ENCODE data around the gene TC2N. TPM values are rescaled to one million over a fixed set of nuclear protein-coding genes. Genes with fewer than 3 reads are reported as not detected.

TC2N gene
- total RNA-seq, 1 experiment from 2014 or later: 15.9 TPM

DNA sequence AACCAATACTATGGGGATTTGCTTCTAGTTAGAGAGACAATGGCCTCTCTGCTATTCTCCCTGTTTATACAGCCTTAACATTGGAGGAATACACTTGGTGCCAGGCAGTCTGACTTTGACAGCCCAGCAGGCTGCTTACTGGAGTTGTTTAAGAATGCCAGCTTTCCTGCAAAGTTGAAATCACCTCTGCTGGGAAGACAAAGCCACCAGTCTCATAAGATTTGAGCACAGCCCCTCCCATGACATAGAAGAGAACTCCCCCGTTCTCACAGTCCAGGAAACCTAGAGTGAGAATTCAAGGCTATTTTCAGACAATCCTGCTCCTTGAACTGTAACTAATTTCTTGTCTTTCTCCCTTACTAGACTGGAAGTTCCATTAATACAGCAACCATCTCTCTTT is 114.4 kb downstream of the TC2N start (continued):
- TF ChIP-seq, protein P1, sequence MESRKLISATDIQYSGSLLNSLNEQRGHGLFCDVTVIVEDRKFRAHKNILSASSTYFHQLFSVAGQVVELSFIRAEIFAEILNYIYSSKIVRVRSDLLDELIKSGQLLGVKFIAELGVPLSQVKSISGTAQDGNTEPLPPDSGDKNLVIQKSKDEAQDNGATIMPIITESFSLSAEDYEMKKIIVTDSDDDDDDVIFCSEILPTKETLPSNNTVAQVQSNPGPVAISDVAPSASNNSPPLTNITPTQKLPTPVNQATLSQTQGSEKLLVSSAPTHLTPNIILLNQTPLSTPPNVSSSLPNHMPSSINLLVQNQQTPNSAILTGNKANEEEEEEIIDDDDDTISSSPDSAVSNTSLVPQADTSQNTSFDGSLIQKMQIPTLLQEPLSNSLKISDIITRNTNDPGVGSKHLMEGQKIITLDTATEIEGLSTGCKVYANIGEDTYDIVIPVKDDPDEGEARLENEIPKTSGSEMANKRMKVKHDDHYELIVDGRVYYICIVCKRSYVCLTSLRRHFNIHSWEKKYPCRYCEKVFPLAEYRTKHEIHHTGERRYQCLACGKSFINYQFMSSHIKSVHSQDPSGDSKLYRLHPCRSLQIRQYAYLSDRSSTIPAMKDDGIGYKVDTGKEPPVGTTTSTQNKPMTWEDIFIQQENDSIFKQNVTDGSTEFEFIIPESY (IDR thresholded peaks at IDR 0.05; ENCODE audit: extremely low read depth, insufficient replicate concordance, low read length): no peak

DNA sequence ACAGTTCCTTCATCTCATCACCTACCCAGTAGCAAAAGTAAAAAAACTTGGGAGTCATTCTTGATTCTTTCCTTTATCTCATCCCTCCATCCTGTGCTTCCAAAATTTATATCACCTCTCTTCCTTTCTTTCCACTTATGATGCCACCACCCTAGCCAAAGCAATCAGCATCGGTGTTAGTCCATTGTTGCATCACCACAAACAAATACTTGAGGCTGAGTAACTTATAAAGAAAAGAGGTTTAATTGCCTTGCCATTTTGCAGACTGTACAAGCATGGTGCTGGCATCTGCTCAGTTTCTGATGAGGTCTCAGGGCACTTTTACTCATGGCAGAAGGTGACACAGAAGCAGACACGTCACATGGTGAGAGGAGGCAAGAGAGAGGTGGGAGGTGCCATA is 115.6 kb downstream of the TC2N start:
- DNase-seq (ENCODE audit: low read depth, low spot score) (no peak), ATAC-seq (no peak)
- Histone ChIP-seq H3K9ac (ENCODE audit: low read length) (no peak overlapping the region), H3K4me3 (replicated peaks in 1 of 2; ENCODE audit: low read depth in 1 of 2, low read length in 2 of 2) (no peak overlapping the region), H3K4me1 (ENCODE audit: control insufficient read depth in 1 of 2, insufficient read depth in 2 of 2, low read length in 2 of 2) (peaks cover 0 to 30% of the 10 kb centered on the region in 2 experiments; a peak in 3 of 4 replicates), H3K27ac (ENCODE audit: low read depth, low read length) (no peak overlapping the region), H3K27me3 (ENCODE audit: insufficient read depth, low read length) (no peaks in the 10 kb centered on the region), H4K20me1 (ENCODE audit: insufficient read depth) (no peaks in the 10 kb centered on the region), H3K9me3 (ENCODE audit: control insufficient read depth in 1 of 2, insufficient read depth in 1 of 2, low read depth in 1 of 2, low read length in 2 of 2) (no peaks in the 10 kb centered on the region), H3K9me2 (ENCODE audit: insufficient read depth) (no peaks in the 10 kb centered on the region), H3K79me2 (ENCODE audit: insufficient read depth, low read length) (no peaks in the 10 kb centered on the region), H3K4me2 (ENCODE audit: low read length) (no peak overlapping the region), H3K36me3 (ENCODE audit: control insufficient read depth in 1 of 2, insufficient read depth in 2 of 2, low read length in 2 of 2) (no peaks in the 10 kb centered on the region), H2AFZ (ENCODE audit: low read depth, low read length, poor library complexity, severe bottlenecking) (no peak overlapping the region)
- ChIA-PET CTCF (no interaction called here), POLR2A (no interaction called here), RAD21 (ENCODE audit: low non-redundant PET in 1 of 2, low total read pairs in 2 of 2, uncharacterized antibody in 2 of 2, unreplicated experiment in 2 of 2) (no interaction called here)
- no peak for TF ChIP-seq YY1 (IDR thresholded peaks at IDR 0.05; ENCODE audit: extremely low read depth, insufficient replicate concordance, low read depth, low read length)
- no peak for TF ChIP-seq POLR2AphosphoS5 (IDR thresholded peaks at IDR 0.05; ENCODE audit: low read depth, low read length)
- no TSS peak for BruUV-seq (replicated peaks)
- intact Hi-C loops (cut with micrococcal nuclease): no loop called here

DNA sequence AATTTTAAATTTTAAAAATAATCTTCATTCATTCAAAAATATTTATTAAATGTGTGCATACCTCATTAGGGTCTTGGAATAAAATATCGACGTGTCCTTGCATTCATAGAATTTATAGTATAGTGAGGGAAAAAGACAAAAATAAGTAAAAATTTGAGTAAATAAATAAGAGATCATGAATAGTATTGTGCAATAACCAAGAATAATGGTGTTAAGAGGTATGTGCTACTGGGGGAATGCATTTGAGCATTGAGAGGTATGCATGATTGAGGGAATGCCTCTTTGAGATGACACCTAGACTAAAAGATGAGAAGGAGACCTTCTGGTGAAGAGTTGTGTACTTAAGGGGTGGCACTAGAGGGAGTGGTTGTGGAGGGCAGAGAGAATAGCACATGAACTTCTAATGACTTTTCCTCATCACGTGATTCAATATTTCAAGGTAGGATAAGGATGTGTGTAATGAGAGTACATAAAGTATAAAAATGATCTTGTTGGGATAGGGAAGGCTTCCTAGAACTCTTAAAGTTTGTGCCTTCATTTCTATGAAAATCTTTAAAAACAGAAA is 116.6 kb downstream of the TC2N start:
- H3K4me2 ChIP-seq (ENCODE audit: low read length): no peak overlapping the region
- no peak for TF ChIP-seq FOSL1 (IDR thresholded peaks at IDR 0.05; ENCODE audit: low read depth)
- no peak for TF ChIP-seq POLR2A (IDR thresholded peaks at IDR 0.05; ENCODE audit: borderline replicate concordance, extremely low read depth, insufficient read depth, insufficient read length)
- TF ChIP-seq, protein P2, sequence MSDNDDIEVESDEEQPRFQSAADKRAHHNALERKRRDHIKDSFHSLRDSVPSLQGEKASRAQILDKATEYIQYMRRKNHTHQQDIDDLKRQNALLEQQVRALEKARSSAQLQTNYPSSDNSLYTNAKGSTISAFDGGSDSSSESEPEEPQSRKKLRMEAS (IDR thresholded peaks at IDR 0.05): no peak
- TF ChIP-seq SRF (IDR thresholded peaks at IDR 0.05; ENCODE audit: low read depth): no peak
- TF ChIP-seq EGR1 (IDR thresholded peaks at IDR 0.05; ENCODE audit: low read depth): no peak
- no peak for TF ChIP-seq EZH2 (IDR thresholded peaks at IDR 0.05)
- TF ChIP-seq ZNF274 (IDR thresholded peaks at IDR 0.05; ENCODE audit: low read depth, low read length): no peak
- no peak for TF ChIP-seq ELF1 (IDR thresholded peaks at IDR 0.05; ENCODE audit: borderline replicate concordance, low read depth)
- TF ChIP-seq, protein P3, sequence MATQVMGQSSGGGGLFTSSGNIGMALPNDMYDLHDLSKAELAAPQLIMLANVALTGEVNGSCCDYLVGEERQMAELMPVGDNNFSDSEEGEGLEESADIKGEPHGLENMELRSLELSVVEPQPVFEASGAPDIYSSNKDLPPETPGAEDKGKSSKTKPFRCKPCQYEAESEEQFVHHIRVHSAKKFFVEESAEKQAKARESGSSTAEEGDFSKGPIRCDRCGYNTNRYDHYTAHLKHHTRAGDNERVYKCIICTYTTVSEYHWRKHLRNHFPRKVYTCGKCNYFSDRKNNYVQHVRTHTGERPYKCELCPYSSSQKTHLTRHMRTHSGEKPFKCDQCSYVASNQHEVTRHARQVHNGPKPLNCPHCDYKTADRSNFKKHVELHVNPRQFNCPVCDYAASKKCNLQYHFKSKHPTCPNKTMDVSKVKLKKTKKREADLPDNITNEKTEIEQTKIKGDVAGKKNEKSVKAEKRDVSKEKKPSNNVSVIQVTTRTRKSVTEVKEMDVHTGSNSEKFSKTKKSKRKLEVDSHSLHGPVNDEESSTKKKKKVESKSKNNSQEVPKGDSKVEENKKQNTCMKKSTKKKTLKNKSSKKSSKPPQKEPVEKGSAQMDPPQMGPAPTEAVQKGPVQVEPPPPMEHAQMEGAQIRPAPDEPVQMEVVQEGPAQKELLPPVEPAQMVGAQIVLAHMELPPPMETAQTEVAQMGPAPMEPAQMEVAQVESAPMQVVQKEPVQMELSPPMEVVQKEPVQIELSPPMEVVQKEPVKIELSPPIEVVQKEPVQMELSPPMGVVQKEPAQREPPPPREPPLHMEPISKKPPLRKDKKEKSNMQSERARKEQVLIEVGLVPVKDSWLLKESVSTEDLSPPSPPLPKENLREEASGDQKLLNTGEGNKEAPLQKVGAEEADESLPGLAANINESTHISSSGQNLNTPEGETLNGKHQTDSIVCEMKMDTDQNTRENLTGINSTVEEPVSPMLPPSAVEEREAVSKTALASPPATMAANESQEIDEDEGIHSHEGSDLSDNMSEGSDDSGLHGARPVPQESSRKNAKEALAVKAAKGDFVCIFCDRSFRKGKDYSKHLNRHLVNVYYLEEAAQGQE (IDR thresholded peaks at IDR 0.05; ENCODE audit: low read depth): no peak
- no peak for TF ChIP-seq SP1 (IDR thresholded peaks at IDR 0.05; ENCODE audit: low read depth)
- no peaks in the 10 kb centered on the region for H3K36me3 ChIP-seq (ENCODE audit: control insufficient read depth in 1 of 2, insufficient read depth in 2 of 2, low read length in 2 of 2)
- H4K20me1 ChIP-seq (ENCODE audit: insufficient read depth): no peaks in the 10 kb centered on the region
- H3K9me3 ChIP-seq (ENCODE audit: control insufficient read depth in 1 of 2, insufficient read depth in 1 of 2, low read depth in 1 of 2, low read length in 2 of 2): no peaks in the 10 kb centered on the region
- intact Hi-C loops (cut with micrococcal nuclease): no loop called here
- no peaks in the 10 kb centered on the region for H3K79me2 ChIP-seq (ENCODE audit: insufficient read depth, low read length)
- no peak overlapping the region for H2AFZ ChIP-seq (ENCODE audit: low read depth, low read length, poor library complexity, severe bottlenecking)
- H3K27ac ChIP-seq (ENCODE audit: low read depth, low read length): no peak overlapping the region
- CTCF ChIA-PET: no interaction called here
- POLR2A ChIA-PET: no interaction called here
- H3K4me1 ChIP-seq (ENCODE audit: control insufficient read depth in 1 of 2, insufficient read depth in 2 of 2, low read length in 2 of 2): peaks cover 0 to 24% of the 10 kb centered on the region in 2 experiments; a peak in 3 of 4 replicates
- no peak overlapping the region for H3K4me3 ChIP-seq (replicated peaks in 1 of 2; ENCODE audit: low read depth in 1 of 2, low read length in 2 of 2)
- DNase-seq (ENCODE audit: low read depth, low spot score) (no peak), ATAC-seq (no peak)
- H3K9me2 ChIP-seq (ENCODE audit: insufficient read depth): no peaks in the 10 kb centered on the region
- no peaks in the 10 kb centered on the region for H3K27me3 ChIP-seq (ENCODE audit: insufficient read depth, low read length)
- RAD21 ChIA-PET (ENCODE audit: low non-redundant PET in 1 of 2, low total read pairs in 2 of 2, uncharacterized antibody in 2 of 2, unreplicated experiment in 2 of 2): no interaction called here
- no peak overlapping the region for H3K9ac ChIP-seq (ENCODE audit: low read length)
- no TSS peak for BruUV-seq (replicated peaks)
